Fibroblast of mammary gland (primary cell): Measurements from ENCODE around the gene ZFP14.

Experiments used
- DNase-seq: peaks from one replicate; pipeline ENCODE4 v3.0.0-alpha.2; 2010; ENCODE audit warnings: low read depth
- H3K4me3 ChIP-seq: 2 replicates; pipeline ENCODE4 v1.5.1; 2011; ENCODE audit warnings: low read depth, mild to moderate bottlenecking, low read length, moderate library complexity; ENCODE audit not compliant: control insufficient read depth
- CTCF ChIP-seq: conservative IDR thresholded peaks from 2 replicates; pipeline ENCODE4 v1.5.1; 2011; ENCODE audit warnings: low read depth, low read length, inconsistent platforms; ENCODE audit not compliant: control insufficient read depth, insufficient read depth

ZFP14 gene

GRCh38 chr19:36417752-36418286 is 38.8 kb upstream of the ZFP14 start:
- DNase-seq = no peak
- peak overlapping the region; percentile 74 for H3K4me3 ChIP-seq
- TF ChIP-seq CTCF = no peak

GRCh38 chr19:36409841-36410240 is 30.8 kb upstream of the ZFP14 start:
- TF ChIP-seq CTCF = no peak
- H3K4me3 ChIP-seq = no peak overlapping the region
- no peak for DNase-seq

GRCh38 chr19:36408101-36408500 is 29.1 kb upstream of the ZFP14 start:
- no peak for DNase-seq
- TF ChIP-seq CTCF = no peak
- H3K4me3 ChIP-seq = no peak overlapping the region

GRCh38 chr19:36404498-36404897 is 25.5 kb upstream of the ZFP14 start:
- no peak for TF ChIP-seq CTCF
- no peak overlapping the region for H3K4me3 ChIP-seq
- DNase-seq = no peak

GRCh38 chr19:36401475-36401874 is 22.5 kb upstream of the ZFP14 start:
- no peak overlapping the region for H3K4me3 ChIP-seq
- TF ChIP-seq CTCF = no peak
- no peak for DNase-seq

GRCh38 chr19:36398571-36398970 is 19.6 kb upstream of the ZFP14 start:
- no peak for TF ChIP-seq CTCF
- H3K4me3 ChIP-seq = no peak overlapping the region
- no peak for DNase-seq

- no peak for DNase-seq
- no peak overlapping the region for H3K4me3 ChIP-seq
- no peak for TF ChIP-seq CTCF
Observed at GRCh38 chr19:36392916-36393673, 14.1 kb upstream of the ZFP14 start.
